Colonic mucosa (tissue), 4 donors: ENCODE data around the gene CCDC13. TPM values are rescaled to one million over a fixed set of nuclear protein-coding genes. Genes with fewer than 3 reads are reported as not detected.
A peak's percentile ranks its signal among the peaks of the same experiment; 100 is the strongest.

Experiments
- DNase-seq: peaks from one replicate; pipeline ENCODE4 v3.0.0-alpha.2; 2020
- H3K27ac ChIP-seq: fragments of 200-600 bp; one replicate; pipeline ENCODE4 v1.8.0; 2021
- H3K27me3 ChIP-seq: fragments of 200-600 bp; one replicate; pipeline ENCODE4 v1.8.0; 2021
- H3K36me3 ChIP-seq: fragments of 200-600 bp; one replicate; pipeline ENCODE4 v1.8.0; 2021
- H3K4me1 ChIP-seq: fragments of 200-600 bp; one replicate; pipeline ENCODE4 v1.8.0; 2021; ENCODE audit warnings: mild to moderate bottlenecking
- H3K4me3 ChIP-seq: fragments of 200-600 bp; one replicate; pipeline ENCODE4 v1.8.0; 2021
- H3K9ac ChIP-seq, 2 donors: one replicate each; pipeline ENCODE4 v1.7.0; 2013; ENCODE audit warnings: control low read depth in 2 of 2, low read depth in 2 of 2, low read length in 2 of 2
- H3K9me3 ChIP-seq: fragments of 200-600 bp; one replicate; pipeline ENCODE4 v1.8.0; 2021
- CTCF ChIP-seq: fragments of 200-600 bp; IDR thresholded peaks from one replicate; pipeline ENCODE4 v1.8.0; 2022; ENCODE audit warnings: antibody characterized with exemption, mild to moderate bottlenecking
- intact Hi-C: fragments of 100-400 bp; cut with DNase I; formaldehyde crosslinking; loops from one replicate; pipeline ENCODE4 v1.14.1; 2022
- total RNA-seq, 2 donors: library from RNA; stranded (reverse); fragmentation: NEBNext Ultra II Directional in 1 of 2; extraction: Animal tissue kit (Norgen Biotek cat#: 25700) in 1 of 2; gene quantifications; one replicate each; pipeline ENCODE4 v1.2.1, GENCODE V29; 2021
- donor health status: healthy.
- donor health status: DM: no; HTN: no; CAD: no.
- donor health status: DM: no; HTN: no; CAD: no.

CCDC13 gene
- total RNA-seq, 2 donors from 2014 or later, result 0.93 to 5.3 TPM

- Histone ChIP-seq H3K4me1 (peaks cover 11% of the 10 kb centered on the region), H3K36me3 (no peaks in the 10 kb centered on the region), H3K27me3 (no peaks in the 10 kb centered on the region), H3K27ac (no peak overlapping the region), H3K9me3 (no peaks in the 10 kb centered on the region), H3K9ac (peak overlapping the region; percentile 0 to 37), H3K4me3 (peak overlapping the region; percentile 74)
- intact Hi-C loops, result no loop called here
- no peak for TF ChIP-seq CTCF
- DNase-seq, result no peak
Measured at GRCh38 chr3:42801784-42802183, 28.7 kb upstream of the CCDC13 start.

GRCh38 chr3:42801048-42801620 is 28.1 kb upstream of the CCDC13 start:
- Histone ChIP-seq H3K27me3 (no peaks in the 10 kb centered on the region), H3K9me3 (no peaks in the 10 kb centered on the region), H3K36me3 (no peaks in the 10 kb centered on the region), H3K4me3 (no peak overlapping the region), H3K4me1 (peaks cover 11% of the 10 kb centered on the region), H3K9ac (peak overlapping the region in 1 of 2 donors; percentile 0), H3K27ac (peak overlapping the region; percentile 18)
- TF ChIP-seq CTCF, result no peak
- DNase-seq, result no peak
- intact Hi-C loops, result no loop called here

- Histone ChIP-seq H3K9me3 (no peaks in the 10 kb centered on the region), H3K27ac (no peak overlapping the region), H3K4me1 (peaks cover 11% of the 10 kb centered on the region), H3K36me3 (no peaks in the 10 kb centered on the region), H3K4me3 (no peak overlapping the region), H3K9ac (no peak overlapping the region), H3K27me3 (no peaks in the 10 kb centered on the region)
- no peak for TF ChIP-seq CTCF
- intact Hi-C loops, result no loop called here
- DNase-seq, result no peak
Measured at GRCh38 chr3:42800251-42800650, 27.2 kb upstream of the CCDC13 start.

DNA sequence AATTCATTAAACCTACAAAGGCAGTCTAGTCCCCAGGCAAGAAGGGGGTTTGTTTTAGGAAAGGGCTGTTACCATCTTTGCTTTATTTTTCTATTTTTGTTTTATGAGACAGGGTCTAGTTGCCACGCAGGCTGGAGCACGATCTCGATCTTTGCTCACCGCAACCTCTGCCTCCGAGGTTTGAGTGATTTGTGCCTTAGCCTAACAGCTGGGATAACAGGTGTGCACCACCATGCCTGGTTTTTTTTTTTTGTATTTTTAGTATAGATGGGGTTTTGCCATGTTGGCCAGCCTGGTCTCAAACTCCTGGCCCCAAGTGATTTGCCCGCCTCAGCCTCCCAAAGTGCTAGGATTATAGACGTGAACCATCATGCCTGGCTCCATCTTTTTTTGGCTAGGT is 26.3 kb upstream of the CCDC13 start:
- Histone ChIP-seq H3K4me3 (no peak overlapping the region), H3K9ac (no peak overlapping the region), H3K4me1 (peaks cover 11% of the 10 kb centered on the region), H3K9me3 (no peaks in the 10 kb centered on the region), H3K36me3 (no peaks in the 10 kb centered on the region), H3K27me3 (no peaks in the 10 kb centered on the region), H3K27ac (no peak overlapping the region)
- no peak for DNase-seq
- no peak for TF ChIP-seq CTCF
- intact Hi-C loops, result no loop called here

DNA sequence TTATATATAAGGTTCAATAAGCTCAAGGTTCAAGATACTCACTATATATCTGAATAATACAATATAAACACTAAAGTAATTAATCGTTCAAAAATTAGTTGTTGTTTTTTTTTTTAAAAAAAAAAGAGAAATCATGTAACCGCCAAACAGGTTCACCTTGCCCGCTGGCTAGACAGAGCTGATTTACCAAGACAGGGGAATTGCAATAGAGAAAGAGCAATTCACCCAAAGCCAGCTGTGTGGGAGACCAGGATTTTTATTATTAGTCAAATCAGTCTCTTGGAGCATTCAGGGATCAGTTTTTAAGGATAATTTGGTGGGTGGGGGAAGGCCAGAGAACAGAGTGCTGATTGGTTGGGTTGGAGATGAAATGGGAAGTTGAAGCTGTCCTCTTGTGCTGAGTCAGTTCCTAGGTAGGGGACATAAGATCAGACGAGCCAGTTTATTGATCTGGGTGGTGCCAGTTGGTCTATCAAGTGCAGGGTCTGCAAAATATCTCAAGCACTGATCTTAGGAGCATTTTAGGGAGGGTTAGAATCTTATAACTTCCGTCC is 23.4 kb upstream of the CCDC13 start:
- Histone ChIP-seq H3K36me3 (no peaks in the 10 kb centered on the region), H3K9ac (no peak overlapping the region), H3K27ac (no peak overlapping the region), H3K4me3 (no peak overlapping the region), H3K27me3 (no peaks in the 10 kb centered on the region), H3K4me1 (peaks cover 3% of the 10 kb centered on the region), H3K9me3 (no peaks in the 10 kb centered on the region)
- no peak for DNase-seq
- intact Hi-C loops, result no loop called here
- no peak for TF ChIP-seq CTCF
